ENCODE measurements around the gene LYZL6.
"Not testable (repeated sequence)": the region's sequence is repeated elsewhere in the genome, so short reads cannot be mapped to it uniquely, and the experiment has no call there.

LYZL6 gene

GRCh38 chr17:35969558-35970380 is 26.3 kb upstream of the LYZL6 start:
- no peak overlapping the region for H3K27ac Mint-ChIP-seq
- H3K4me1 Mint-ChIP-seq (ENCODE audit: low read depth), result peaks cover 11% of the 10 kb centered on the region
- H3K27me3 Mint-ChIP-seq, result no peaks in the 10 kb centered on the region
- H3K36me3 Mint-ChIP-seq (ENCODE audit: low read depth), result no peaks in the 10 kb centered on the region
- H3K9me3 Mint-ChIP-seq, result no peaks in the 10 kb centered on the region
- H3K4me3 Mint-ChIP-seq, result no peak overlapping the region

- H3K4me1 Mint-ChIP-seq (ENCODE audit: low read depth), result peaks cover 11% of the 10 kb centered on the region
- peaks cover 3% of the 10 kb centered on the region for H3K27me3 Mint-ChIP-seq
- no peaks in the 10 kb centered on the region for H3K36me3 Mint-ChIP-seq (ENCODE audit: low read depth)
- no peak overlapping the region for H3K4me3 Mint-ChIP-seq
- no peak overlapping the region for H3K27ac Mint-ChIP-seq
- no peaks in the 10 kb centered on the region for H3K9me3 Mint-ChIP-seq
These were observed 25.1 kb upstream of the LYZL6 start for GRCh38 chr17:35968520-35969054.

DNA sequence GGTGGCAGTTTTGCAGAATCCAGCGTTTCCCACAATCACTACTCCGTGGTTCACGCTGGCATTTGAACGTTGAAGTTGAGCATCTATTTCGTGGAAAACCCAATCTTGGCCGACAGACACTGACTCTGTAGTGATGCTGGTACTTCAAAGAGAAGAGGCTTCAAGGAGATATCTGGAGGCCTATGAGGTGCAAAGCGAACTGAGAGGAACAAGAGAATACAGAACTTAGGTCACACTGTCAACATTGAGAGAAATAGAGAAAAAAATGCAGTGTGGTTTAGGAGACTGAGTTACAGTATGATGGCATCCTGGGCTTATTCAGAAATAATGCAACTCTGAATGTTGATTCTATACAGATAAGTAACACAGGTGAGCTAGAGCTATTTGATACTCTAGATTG is 21.8 kb upstream of the LYZL6 start:
- Mint-ChIP-seq H3K4me1 (ENCODE audit: low read depth) (peaks cover 11% of the 10 kb centered on the region), H3K9me3 (no peaks in the 10 kb centered on the region), H3K27ac (no peak overlapping the region), H3K36me3 (ENCODE audit: low read depth) (no peaks in the 10 kb centered on the region), H3K4me3 (no peak overlapping the region), H3K27me3 (peaks cover 10% of the 10 kb centered on the region)

- peaks cover 15% of the 10 kb centered on the region for H3K27me3 Mint-ChIP-seq
- H3K4me3 Mint-ChIP-seq, result no peak overlapping the region
- no peaks in the 10 kb centered on the region for H3K36me3 Mint-ChIP-seq (ENCODE audit: low read depth)
- no peaks in the 10 kb centered on the region for H3K4me1 Mint-ChIP-seq (ENCODE audit: low read depth)
- no peaks in the 10 kb centered on the region for H3K9me3 Mint-ChIP-seq
- no peak overlapping the region for H3K27ac Mint-ChIP-seq
These were observed 20.1 kb upstream of the LYZL6 start for GRCh38 chr17:35963663-35964062.

GRCh38 chr17:35953720-35954119 is 10.2 kb upstream of the LYZL6 start:
- Mint-ChIP-seq H3K27me3 (peaks cover 18% of the 10 kb centered on the region), H3K4me3 (no peak overlapping the region), H3K27ac (no peak overlapping the region), H3K9me3 (no peaks in the 10 kb centered on the region), H3K4me1 (ENCODE audit: low read depth) (no peaks in the 10 kb centered on the region), H3K36me3 (ENCODE audit: low read depth) (no peaks in the 10 kb centered on the region)

- Mint-ChIP-seq H3K27ac (no peak overlapping the region), H3K36me3 (ENCODE audit: low read depth) (no peaks in the 10 kb centered on the region), H3K4me1 (ENCODE audit: low read depth) (no peaks in the 10 kb centered on the region)
These were observed 5.9 kb upstream of the LYZL6 start for GRCh38 chr17:35949401-35949800.

DNA sequence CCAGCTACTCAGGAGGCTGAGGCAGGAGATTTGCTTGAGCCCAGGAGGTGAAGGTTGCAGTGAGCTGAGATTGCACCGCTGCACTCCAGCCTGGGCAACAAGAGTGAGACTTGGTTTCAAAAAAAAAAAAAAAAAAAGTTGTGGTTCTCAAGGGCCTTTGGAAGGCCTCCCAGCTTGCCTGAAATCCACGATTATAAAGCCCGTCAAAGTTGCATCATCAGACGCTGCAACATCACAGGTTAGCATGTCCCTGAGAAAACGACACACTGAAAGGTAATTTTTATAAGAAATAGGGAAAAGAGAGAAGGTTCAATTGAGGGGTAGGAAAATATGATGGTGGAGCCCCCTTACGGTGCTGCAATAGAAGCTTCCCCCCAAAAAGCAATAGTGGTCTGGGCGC is 4.6 kb upstream of the LYZL6 start:
- Mint-ChIP-seq H3K27ac (no peak overlapping the region), H3K9me3 (no peaks in the 10 kb centered on the region), H3K4me3 (no peak overlapping the region), H3K27me3 (no peaks in the 10 kb centered on the region), H3K36me3 (ENCODE audit: low read depth) (no peaks in the 10 kb centered on the region), H3K4me1 (ENCODE audit: low read depth) (no peaks in the 10 kb centered on the region)

More at GRCh38 chr17:35949401-35949800, 5.9 kb upstream of the LYZL6 start:
- no peaks in the 10 kb centered on the region for H3K9me3 Mint-ChIP-seq
- H3K4me3 Mint-ChIP-seq, result no peak overlapping the region
- H3K27me3 Mint-ChIP-seq, result peaks cover 4% of the 10 kb centered on the region

- no peaks in the 10 kb centered on the region for H3K4me1 Mint-ChIP-seq (ENCODE audit: low read depth)
- no peaks in the 10 kb centered on the region for H3K9me3 Mint-ChIP-seq
- H3K27me3 Mint-ChIP-seq, result no peaks in the 10 kb centered on the region
- H3K4me3 Mint-ChIP-seq, result no peak overlapping the region
- H3K36me3 Mint-ChIP-seq (ENCODE audit: low read depth), result no peaks in the 10 kb centered on the region
- no peak overlapping the region for H3K27ac Mint-ChIP-seq
These were observed 3.7 kb upstream of the LYZL6 start for GRCh38 chr17:35947156-35947585.

- Mint-ChIP-seq H3K4me1 (ENCODE audit: low read depth) (no peaks in the 10 kb centered on the region), H3K4me3 (no peak overlapping the region), H3K9me3 (no peaks in the 10 kb centered on the region), H3K27me3 (no peaks in the 10 kb centered on the region), H3K27ac (no peak overlapping the region), H3K36me3 (ENCODE audit: low read depth) (no peaks in the 10 kb centered on the region)
These were observed 638 bp upstream of the LYZL6 start for GRCh38 chr17:35944151-35944550.

- no peak overlapping the region for H3K27ac Mint-ChIP-seq
- no peaks in the 10 kb centered on the region for H3K27me3 Mint-ChIP-seq
- H3K9me3 Mint-ChIP-seq, result no peaks in the 10 kb centered on the region
- no peaks in the 10 kb centered on the region for H3K4me1 Mint-ChIP-seq (ENCODE audit: low read depth)
- H3K36me3 Mint-ChIP-seq (ENCODE audit: low read depth), result no peaks in the 10 kb centered on the region
- H3K4me3 Mint-ChIP-seq, result no peak overlapping the region
These were observed 826 bp downstream of the LYZL6 start for GRCh38 chr17:35942588-35943186.

- H3K9me3 Mint-ChIP-seq; H3K4me3 Mint-ChIP-seq; H3K27me3 Mint-ChIP-seq; H3K4me1 Mint-ChIP-seq (ENCODE audit: low read depth); H3K36me3 Mint-ChIP-seq (ENCODE audit: low read depth); H3K27ac Mint-ChIP-seq: not testable (repeated sequence)
These were observed 5.0 kb downstream of the LYZL6 start for GRCh38 chr17:35938492-35938891.

DNA sequence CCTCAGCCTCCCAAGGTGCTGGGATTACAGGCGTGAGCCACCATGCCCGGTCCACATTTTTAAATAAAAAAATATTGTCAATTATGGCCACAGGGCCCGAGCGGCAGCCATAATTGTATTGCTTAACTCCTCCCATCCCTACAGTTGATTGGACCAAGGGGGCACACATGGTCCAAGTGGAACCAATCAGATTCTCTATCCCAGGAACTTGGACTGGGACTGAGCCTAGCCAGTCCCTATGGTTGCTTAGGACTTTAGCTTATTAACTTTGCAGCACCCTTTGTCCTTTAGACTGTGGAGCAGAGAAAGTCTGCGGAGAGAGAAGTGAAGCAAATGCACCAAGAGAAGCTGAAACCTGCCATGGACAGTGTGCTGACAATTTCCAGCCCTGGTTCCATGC is 7.5 kb downstream of the LYZL6 start:
- Mint-ChIP-seq H3K27ac (no peak overlapping the region), H3K4me1 (ENCODE audit: low read depth) (peaks cover 6% of the 10 kb centered on the region), H3K9me3 (no peaks in the 10 kb centered on the region), H3K4me3 (no peak overlapping the region), H3K36me3 (ENCODE audit: low read depth) (no peaks in the 10 kb centered on the region), H3K27me3 (no peaks in the 10 kb centered on the region)

- Mint-ChIP-seq H3K4me1 (ENCODE audit: low read depth) (peaks cover 18% of the 10 kb centered on the region), H3K27me3 (no peaks in the 10 kb centered on the region), H3K4me3 (no peak overlapping the region), H3K36me3 (ENCODE audit: low read depth) (no peaks in the 10 kb centered on the region), H3K9me3 (no peaks in the 10 kb centered on the region), H3K27ac (no peak overlapping the region)
These were observed 8.8 kb downstream of the LYZL6 start for GRCh38 chr17:35934760-35935159.

GRCh38 chr17:35932586-35932985 is 10.9 kb downstream of the LYZL6 start:
- peaks cover 22% of the 10 kb centered on the region for H3K4me1 Mint-ChIP-seq (ENCODE audit: low read depth)
- H3K27ac Mint-ChIP-seq, result no peak overlapping the region
- H3K9me3 Mint-ChIP-seq, result no peaks in the 10 kb centered on the region
- H3K27me3 Mint-ChIP-seq, result peaks cover 3% of the 10 kb centered on the region
- peaks cover 6% of the 10 kb centered on the region for H3K36me3 Mint-ChIP-seq (ENCODE audit: low read depth)
- H3K4me3 Mint-ChIP-seq, result no peak overlapping the region

DNA sequence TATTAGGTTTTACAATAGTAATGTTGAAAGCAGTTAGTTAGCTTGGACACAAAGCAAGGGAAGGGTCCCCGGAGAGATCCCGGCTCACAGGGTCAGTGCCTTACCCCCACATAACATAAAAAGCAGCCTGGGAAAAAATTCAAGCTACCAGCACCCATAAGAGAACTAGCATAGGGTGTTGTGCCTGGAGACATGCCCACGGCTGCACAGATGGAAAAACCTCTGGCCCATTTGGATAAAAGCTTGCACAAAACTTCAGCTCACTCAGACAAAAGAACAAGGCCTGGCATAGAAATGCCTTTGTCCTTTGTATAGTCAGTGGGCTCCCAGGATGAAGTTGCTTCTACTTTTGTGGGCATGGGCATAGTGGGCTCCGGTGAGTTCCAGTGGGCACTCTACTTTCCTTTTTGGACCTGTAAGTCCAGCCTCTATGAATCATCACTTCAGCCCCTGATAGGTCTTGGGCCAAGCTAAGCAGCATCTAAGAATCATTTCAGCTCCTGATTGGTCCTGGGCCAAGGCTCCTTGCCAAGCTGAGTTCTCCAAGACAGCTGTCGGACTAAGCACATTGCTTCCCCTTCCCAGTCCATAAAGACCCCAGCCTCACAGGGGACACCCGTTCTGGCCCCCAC is 11.6 kb downstream of the LYZL6 start:
- H3K4me1 Mint-ChIP-seq (ENCODE audit: low read depth), result peaks cover 22% of the 10 kb centered on the region
- H3K27me3 Mint-ChIP-seq, result peaks cover 3% of the 10 kb centered on the region
- no peaks in the 10 kb centered on the region for H3K9me3 Mint-ChIP-seq
- H3K4me3 Mint-ChIP-seq, result no peak overlapping the region
- H3K27ac Mint-ChIP-seq, result no peak overlapping the region
- H3K36me3 Mint-ChIP-seq (ENCODE audit: low read depth), result peaks cover 6% of the 10 kb centered on the region
